GM23248 (cell line): ENCODE results near the gene STK36.

Experiments
- EZH2 ChIP-seq: fragments of 200-600 bp; sonication (generic); IDR thresholded peaks from 2 replicates; pipeline ENCODE4 v1.6.1; 2018; ENCODE audit warnings: antibody characterized with exemption, mild to moderate bottlenecking; ENCODE audit not compliant: insufficient read depth, poor library complexity, severe bottlenecking
- EZH2phosphoT487 ChIP-seq: fragments of 200-600 bp; sonication (generic); IDR thresholded peaks from 2 replicates; pipeline ENCODE4 v1.6.1; 2018; ENCODE audit warnings: antibody characterized with exemption, moderate library complexity, mild to moderate bottlenecking, low read depth; ENCODE audit not compliant: insufficient read depth

- TF ChIP-seq EZH2 = no peak
- no peak for TF ChIP-seq EZH2phosphoT487
Measured at GRCh38 chr2:218643751-218644310, 28.1 kb upstream of the STK36 start.
